NCI-H69 (cell line): ENCODE measurements around the gene GRM8.
A peak's percentile ranks its signal among the peaks of the same experiment; 100 is the strongest.

ENCODE experiments used
- DNase-seq: peaks from one replicate; lab custom pipeline; 2025; lab: John Stamatoyannopoulos, UW

Gene GRM8

DNA sequence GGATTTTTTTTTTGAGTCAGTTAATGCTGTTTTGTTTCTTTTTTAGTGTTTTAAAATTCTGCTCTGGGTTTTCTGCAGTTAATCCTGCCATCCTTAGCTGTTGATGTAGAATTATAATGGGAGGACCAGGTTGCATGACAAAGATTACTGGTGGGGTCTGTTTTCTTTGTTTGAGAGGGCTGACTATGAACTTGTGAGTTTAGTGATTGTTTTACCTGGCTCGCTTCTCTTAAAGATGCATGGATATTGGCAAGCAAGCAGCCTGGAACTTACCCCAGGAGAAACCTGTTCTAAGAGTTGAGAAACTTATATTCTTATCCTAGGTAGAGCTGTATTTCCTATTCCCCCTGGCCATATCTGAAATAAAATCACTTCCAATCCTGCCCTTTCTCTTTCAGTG, 727.8 kb downstream of the GRM8 start:
- DNase-seq = no peak

DNA sequence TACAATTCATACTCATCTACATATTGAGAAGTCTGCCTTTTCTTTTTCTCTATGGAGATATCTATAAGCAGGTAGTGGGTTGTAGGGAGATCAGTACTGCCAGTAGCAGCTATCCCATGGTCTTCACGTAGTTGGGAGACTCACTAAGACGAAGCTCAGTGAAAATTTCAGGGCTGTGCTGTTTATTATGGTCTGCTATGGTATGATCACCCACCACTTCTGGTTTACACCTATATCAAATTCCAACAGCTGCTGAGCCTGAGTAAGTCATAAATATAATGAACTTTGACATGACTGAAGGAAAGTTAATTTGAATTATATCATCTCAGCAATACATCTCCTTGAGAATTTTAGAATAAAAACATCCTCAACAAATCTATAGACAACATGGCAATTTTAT, 741.7 kb downstream of the GRM8 start:
- DNase-seq = no peak

GRCh38 chr7:126501617-126502016, 751.1 kb downstream of the GRM8 start:
- peak; percentile 93 for DNase-seq

DNA sequence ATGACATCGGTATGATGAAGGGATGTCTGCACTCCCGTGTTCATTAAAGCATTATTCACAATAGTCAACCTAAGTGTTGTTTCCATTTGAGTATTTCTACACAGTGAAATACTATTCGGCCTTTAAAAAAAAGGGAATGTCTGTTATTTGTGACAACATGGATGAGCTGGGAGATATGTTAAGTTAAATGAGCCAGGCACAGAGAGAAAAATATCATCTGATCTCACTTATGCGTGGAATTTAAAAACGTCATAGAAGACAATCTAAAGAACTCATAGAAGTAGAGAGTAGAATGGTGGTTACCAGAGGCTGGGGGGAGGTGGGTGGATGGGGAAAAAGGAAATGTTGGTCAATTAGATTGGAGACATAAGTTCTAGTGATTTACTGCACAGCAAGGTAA, 753.3 kb downstream of the GRM8 start:
- no peak for DNase-seq

GRCh38 chr7:126495733-126496132, 757.0 kb downstream of the GRM8 start:
- DNase-seq = no peak

- no peak for DNase-seq
Measured at GRCh38 chr7:126495001-126495400, 757.7 kb downstream of the GRM8 start.

GRCh38 chr7:126493801-126494200, 758.9 kb downstream of the GRM8 start:
- DNase-seq = peak; percentile 29

DNA sequence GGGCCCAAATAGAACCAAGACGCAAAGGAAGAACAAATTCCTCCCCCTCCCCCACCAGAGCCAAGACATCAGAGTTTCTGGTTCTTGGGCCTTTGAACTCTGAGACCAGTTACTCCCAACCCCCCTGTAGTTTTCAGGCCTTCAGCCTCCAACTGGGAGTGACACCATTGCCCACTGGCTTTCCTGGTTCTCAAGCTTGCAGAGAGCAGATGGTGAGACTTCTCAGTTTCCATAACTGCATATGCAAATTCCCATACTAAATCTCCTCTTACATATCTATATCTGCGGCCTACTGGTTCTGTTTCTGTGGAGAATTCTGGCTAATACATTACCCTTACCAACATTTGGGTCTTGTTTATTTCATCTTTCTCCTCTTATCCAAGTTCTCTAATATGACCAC, 762.9 kb downstream of the GRM8 start:
- peak; percentile 25 for DNase-seq

- peak; percentile 31 for DNase-seq
Measured at GRCh38 chr7:126487728-126488442, 764.9 kb downstream of the GRM8 start.

DNA sequence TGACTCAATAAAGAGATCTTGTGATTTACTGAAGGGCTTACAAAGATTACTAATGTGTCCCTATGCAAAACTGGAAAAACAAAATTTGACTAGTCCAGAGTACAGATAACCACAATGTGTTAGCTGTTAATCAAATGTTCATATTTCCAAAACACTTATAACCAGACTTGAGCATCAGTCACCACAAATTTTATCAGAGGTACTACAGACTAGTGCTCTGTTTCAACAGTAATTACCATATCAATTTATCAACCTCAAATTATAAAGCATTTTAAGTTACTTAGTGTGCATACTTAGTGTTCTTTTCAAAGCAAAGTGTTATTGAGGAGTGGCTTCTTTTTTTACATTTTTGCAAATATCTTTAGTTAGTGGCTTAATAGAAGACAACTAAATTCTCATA, 765.9 kb downstream of the GRM8 start:
- no peak for DNase-seq

DNA sequence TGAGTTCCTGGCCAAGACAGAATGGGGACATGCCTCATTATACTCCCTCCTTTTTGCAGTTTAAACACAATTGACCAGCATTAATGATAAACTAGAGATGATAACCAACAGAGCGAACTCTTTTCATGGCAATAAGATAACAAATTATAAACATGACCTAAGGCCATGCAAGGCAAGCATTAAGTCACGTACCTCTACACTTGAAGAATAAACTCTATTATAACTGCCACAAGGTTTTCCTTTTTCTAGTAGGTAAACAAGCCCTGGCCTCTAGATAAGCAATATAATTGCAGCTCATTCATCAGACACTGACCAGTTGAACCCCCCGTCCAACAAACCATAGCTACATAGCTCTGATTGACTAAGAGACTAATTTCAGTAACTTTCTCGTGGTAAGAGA, 767.0 kb downstream of the GRM8 start:
- no peak for DNase-seq

GRCh38 chr7:126483972-126484371, 768.8 kb downstream of the GRM8 start:
- DNase-seq = peak; percentile 98

GRCh38 chr7:126472825-126473224, 779.9 kb downstream of the GRM8 start:
- no peak for DNase-seq

DNA sequence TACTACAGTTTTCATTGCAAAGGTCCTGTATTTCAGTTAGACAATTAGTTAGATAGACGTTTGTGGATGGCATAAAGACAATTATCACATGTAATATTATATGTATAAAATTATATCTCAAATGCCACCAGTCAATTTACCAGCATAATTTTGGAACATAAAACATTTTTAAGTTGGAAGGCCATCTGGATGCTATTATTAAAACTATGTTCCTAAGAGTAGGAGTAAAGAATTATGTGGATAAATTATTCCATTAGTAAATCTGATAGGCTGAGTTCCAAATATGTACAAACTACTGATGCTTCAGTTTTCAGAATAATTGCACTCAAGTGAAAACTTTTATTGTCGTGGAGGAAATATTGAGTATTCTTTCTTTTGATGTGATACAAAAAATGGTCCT, 790.3 kb downstream of the GRM8 start:
- no peak for DNase-seq

- no peak for DNase-seq
Measured at GRCh38 chr7:126460664-126461063, 792.1 kb downstream of the GRM8 start.

GRCh38 chr7:126453104-126453503, 799.6 kb downstream of the GRM8 start:
- DNase-seq = no peak

- no peak for DNase-seq
Measured at GRCh38 chr7:126450269-126450671, 802.5 kb downstream of the GRM8 start.

- DNase-seq = no peak
Measured at GRCh38 chr7:126449611-126450268, 803.0 kb downstream of the GRM8 start.

GRCh38 chr7:126447984-126448383, 804.8 kb downstream of the GRM8 start:
- no peak for DNase-seq

DNA sequence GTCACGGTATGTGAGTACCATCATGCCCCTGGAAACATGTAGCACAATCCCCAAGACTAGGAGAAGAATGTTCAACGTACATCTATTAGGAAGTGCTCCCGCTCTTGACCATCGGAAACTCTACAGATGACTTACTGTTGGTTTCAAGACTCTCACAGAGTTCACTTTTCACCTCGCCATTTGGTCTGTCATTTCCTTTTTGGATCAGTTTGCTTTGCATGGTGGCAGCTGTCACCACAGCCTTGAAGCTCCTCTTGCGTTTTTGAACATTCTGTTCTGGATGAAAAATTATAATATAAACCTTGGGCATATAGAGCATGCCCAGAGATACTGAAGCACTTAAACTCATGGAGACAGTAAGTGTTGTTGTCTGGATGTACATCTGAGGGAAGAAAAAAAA, 806.8 kb downstream of the GRM8 start:
- peak; percentile 21 for DNase-seq

- no peak for DNase-seq
Measured at GRCh38 chr7:126443951-126444350, 808.8 kb downstream of the GRM8 start.

GRCh38 chr7:126442908-126443307, 809.8 kb downstream of the GRM8 start:
- DNase-seq = no peak

GRCh38 chr7:126441745-126442144, 811.0 kb downstream of the GRM8 start:
- DNase-seq = no peak

- no peak for DNase-seq
Measured at GRCh38 chr7:126440542-126440941, 812.2 kb downstream of the GRM8 start.
